ENCODE data around the gene URB1.
A peak's percentile ranks its signal among the peaks of the same experiment; 100 is the strongest.
"Not testable (repeated sequence)": the region's sequence is repeated elsewhere in the genome, so short reads cannot be mapped to it uniquely, and the experiment has no call there.

URB1 gene

DNA sequence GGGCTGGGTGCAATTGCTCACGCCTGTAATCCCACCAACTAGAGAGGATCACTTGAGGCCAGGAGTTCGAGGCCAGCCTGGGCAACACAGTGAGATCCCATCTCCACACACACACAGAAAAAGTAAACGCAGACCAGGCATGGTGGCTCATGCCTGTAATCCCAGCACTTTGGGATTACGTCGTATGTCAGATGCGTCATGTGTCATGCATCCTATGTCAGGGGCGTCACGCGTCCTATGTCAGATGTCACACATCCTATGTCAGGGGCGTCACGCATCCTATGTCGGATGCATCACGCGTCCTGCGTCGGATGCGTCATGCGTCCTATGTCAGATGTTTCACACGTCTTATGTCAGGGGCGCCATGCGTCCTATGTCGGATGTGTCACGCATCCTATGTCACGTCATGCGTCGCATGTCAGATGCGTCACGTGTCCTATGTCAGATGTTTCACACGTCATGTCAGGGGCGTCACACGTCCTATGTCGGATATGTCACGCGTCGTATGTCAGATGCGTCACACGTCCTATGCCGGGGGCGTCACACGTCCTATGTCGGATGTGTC, 92.6 kb downstream of the URB1 start:
- TF ChIP-seq JUND (IDR thresholded peaks at IDR 0.05; ENCODE audit: low read depth) = no peak
- DNase-seq (ENCODE audit: low read depth in 1 of 2, low spot score in 1 of 2) = no peak
- in situ Hi-C loops (cut with HindIII; ENCODE audit: low pct_unique_long_range_greater_than_20kb, low sequenced_read_pairs) = no loop called here

DNA sequence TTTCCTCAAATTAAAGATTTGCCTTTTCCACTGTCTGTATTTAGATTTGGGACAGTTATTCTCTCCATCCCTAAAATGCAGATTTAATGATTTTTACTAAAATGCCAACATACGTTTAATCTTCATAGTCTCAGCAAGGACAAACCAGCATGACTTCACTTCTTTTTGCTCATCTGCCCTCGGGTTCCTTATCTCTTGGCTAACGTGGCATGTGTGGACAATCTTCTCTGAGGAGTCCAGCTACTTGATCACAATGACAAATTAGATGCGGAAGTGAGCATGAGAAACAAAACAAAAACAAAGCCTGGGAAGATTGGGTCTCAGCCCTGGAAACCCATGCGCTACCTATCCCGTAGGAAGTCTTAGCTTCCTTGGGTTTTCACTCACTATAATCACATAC, 93.1 kb downstream of the URB1 start:
- no peak for DNase-seq (ENCODE audit: low read depth in 1 of 2, low spot score in 1 of 2)
- in situ Hi-C loops (cut with HindIII; ENCODE audit: low pct_unique_long_range_greater_than_20kb, low sequenced_read_pairs) = no loop called here
- TF ChIP-seq JUND (IDR thresholded peaks at IDR 0.05; ENCODE audit: low read depth) = no peak

DNA sequence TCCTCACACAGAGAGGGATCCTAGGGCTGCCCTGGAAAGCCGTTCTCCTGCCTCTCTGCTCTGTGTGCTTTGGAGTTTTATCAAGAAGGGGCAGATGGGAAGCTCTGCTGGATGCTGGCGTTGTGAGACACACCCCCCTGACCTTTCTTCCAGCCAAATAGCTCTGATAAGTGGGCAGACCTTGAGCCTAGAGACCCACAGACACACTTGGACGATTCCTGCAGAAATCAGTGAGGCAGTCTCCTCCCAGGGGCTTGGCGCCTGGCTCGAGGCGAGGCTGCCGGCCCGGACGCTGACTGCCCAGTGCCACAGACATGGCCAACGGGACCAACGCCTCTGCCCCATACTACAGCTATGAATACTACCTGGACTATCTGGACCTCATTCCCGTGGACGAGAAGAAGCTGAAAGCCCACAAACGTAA, 94.1 kb downstream of the URB1 start, which contains the start of gene MRAP:
TSS of gene MRAP (plus strand) at position 198 of the 424 bp plus-strand sequence. CDS start at position 315, 117 bp downstream.
- in situ Hi-C loops (cut with HindIII; ENCODE audit: low pct_unique_long_range_greater_than_20kb, low sequenced_read_pairs) = no loop called here
- TF ChIP-seq JUND (IDR thresholded peaks at IDR 0.05; ENCODE audit: low read depth) = no peak
- DNase-seq (ENCODE audit: low read depth in 1 of 2, low spot score in 1 of 2) = no peak

DNA sequence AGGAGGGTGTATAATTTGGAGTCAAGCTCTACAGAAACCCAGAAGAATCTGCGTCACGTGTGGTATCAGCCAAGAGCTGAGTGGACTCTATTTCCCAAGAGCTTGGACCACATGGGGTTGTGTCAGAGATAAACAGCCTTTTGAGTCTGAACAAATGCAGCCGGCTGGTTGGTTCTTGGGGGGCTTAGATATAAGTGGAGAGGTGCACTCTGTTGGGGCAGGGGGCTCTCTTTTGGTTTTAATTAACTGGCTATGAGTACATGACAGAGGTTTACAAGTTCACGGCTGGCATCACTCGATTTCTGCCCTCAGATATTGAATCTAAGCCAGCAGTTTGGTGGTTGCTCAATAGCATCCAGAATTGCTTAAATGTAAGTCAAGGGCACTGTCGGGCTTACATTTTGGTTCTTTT, 94.7 kb downstream of the URB1 start:
- DNase-seq (ENCODE audit: low read depth in 1 of 2, low spot score in 1 of 2) = no peak
- TF ChIP-seq JUND (IDR thresholded peaks at IDR 0.05; ENCODE audit: low read depth) = no peak
- in situ Hi-C loops (cut with HindIII; ENCODE audit: low pct_unique_long_range_greater_than_20kb, low sequenced_read_pairs) = no loop called here

DNA sequence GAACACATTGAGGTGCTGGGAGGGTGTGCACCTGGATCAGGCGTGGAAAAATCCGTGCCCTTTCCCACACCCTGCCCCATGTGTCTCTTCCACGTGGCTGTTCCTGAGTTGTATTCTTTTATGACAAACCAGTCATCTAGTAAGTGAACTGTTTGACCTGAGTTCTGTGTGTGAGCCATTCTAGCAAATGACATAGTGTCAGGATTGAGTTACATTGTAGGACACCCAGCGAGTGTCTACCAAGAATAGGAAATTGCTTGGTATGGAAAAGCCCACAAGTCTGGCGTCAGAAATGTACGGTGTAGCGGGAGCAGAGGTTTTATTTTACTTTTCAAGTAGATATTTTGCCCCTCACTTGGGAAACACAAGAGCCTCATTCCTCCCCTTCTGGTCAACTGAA, 95.4 kb downstream of the URB1 start:
- no peak for TF ChIP-seq JUND (IDR thresholded peaks at IDR 0.05; ENCODE audit: low read depth)
- no peak for DNase-seq (ENCODE audit: low read depth in 1 of 2, low spot score in 1 of 2)
- in situ Hi-C loops (cut with HindIII; ENCODE audit: low pct_unique_long_range_greater_than_20kb, low sequenced_read_pairs) = no loop called here

DNA sequence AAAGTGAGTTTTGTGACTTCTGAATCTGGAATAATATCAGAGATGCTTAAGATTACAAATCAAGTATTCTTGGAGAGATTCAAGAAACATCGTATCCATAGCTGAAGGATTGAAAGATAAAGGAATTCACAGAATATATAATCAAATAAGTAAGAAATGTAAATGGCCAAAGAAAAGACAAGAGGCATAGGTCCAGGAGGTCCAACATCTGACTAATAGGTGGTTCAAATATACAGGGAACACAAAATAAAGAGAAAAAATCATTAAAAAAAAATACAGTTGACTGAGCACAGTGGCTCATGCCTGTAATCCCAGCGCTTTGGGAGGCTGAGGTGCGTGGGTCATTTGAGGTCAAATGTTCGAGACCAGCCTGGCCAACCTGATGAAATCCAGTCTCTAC, 107.3 kb downstream of the URB1 start:
- TF ChIP-seq JUND (IDR thresholded peaks at IDR 0.05; ENCODE audit: low read depth) = no peak
- DNase-seq (ENCODE audit: low read depth in 1 of 2, low spot score in 1 of 2) = no peak
- in situ Hi-C loops (cut with HindIII; ENCODE audit: low pct_unique_long_range_greater_than_20kb, low sequenced_read_pairs) = no loop called here

DNA sequence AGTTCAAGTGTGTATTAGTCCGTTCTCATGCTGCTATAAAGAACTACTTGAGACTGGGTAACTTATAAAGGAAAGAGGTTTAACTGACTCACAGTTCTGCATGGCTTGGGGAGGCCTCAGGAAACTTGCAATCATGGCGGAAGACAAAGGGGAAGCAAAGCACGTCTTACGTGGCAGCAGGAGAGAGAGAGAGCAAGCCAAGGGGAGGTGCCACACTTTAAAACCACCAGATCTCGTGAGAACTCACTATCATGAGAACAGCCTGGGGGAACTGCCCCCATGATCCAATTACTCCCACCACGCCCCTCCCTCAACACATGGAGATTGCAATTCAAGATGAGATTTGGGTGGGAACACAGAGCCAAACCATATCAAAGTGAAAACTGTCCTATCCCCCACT, 109.8 kb downstream of the URB1 start:
- no peak for TF ChIP-seq JUND (IDR thresholded peaks at IDR 0.05; ENCODE audit: low read depth)
- in situ Hi-C loops (cut with HindIII; ENCODE audit: low pct_unique_long_range_greater_than_20kb, low sequenced_read_pairs) = no loop called here
- DNase-seq (ENCODE audit: low read depth in 1 of 2, low spot score in 1 of 2) = no peak

DNA sequence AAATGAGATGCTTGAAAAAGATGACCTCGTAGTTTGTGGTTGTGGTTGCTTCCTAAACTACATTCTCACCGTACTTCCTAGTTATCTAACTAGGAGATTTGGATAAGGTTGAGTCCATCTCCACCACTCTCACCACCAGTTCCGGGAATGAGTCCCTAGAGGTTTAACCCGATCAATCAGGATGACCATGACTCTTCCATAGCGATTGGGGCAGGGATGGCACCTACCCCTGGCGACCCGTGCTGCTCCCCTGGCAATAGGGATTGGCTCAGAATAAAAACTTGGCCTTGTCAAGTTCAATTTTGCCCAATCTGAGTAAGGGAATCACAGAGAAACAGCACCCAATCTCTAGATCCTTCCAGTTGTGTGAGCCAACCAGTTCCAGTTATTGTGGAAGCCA, 111.3 kb downstream of the URB1 start:
- in situ Hi-C loops (cut with HindIII; ENCODE audit: low pct_unique_long_range_greater_than_20kb, low sequenced_read_pairs) = no loop called here
- DNase-seq (ENCODE audit: low read depth in 1 of 2, low spot score in 1 of 2) = no peak
- no peak for TF ChIP-seq JUND (IDR thresholded peaks at IDR 0.05; ENCODE audit: low read depth)

DNA sequence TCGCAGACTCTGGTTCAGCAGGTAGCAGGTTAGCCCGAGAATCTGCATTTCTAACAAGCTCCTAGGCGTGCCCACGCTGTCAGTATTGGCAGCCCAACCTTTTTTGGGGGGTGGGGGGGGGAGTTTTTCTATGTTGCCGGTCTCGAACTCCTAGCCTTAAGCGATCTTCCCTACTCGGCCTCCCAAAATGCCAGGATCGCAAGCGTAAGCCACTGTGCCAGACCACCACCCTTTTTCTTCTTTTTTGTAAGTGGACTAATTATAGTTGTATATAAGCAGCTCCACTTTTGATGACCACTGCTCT, 113.5 kb downstream of the URB1 start:
- TF ChIP-seq JUND (IDR thresholded peaks at IDR 0.05; ENCODE audit: low read depth) = no peak
- no peak for DNase-seq (ENCODE audit: low read depth in 1 of 2, low spot score in 1 of 2)

DNA sequence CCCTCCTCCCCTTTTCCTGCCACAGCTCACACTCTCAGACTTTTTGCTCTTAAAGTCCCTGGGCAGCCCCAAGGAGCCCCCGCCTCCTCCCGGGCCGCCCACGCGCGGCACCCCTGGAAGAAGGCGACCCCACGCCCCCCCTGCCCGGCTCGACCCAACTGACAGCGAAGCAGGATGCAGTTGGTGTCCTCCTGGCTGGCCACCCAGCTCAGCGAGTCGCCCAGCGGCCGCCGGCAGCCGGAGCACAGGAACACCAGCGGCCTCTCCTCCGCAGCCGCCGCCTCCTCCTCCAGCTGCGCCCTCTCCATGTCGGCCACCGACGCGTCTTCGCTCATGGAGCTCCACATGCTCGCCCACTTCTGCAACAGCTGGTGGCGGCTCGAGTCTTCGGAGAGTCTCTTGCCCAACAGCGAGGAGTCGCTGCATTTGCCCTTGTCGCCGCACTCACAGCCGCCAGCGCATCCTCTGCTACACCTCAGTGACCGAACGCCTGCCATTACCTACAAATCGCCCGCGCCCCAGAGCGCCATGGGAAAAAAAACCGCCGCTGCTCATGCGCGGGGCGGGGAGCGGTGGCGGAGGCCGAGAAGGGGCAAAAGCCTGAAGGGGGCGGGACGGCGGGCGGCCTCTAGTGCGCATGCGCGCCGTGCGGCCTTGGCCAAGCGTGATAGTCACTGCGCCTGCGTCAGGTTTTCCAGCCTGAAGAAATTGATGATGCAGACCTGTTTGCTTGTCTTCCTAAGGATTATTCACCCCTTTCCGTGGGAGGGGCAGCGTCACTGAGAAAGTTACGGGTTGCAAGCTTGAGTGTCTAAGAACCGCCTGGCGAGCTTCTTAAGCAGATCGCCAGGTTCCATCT, 114.1 kb downstream of the URB1 start, which contains the start of gene MIS18A:
TSS of gene MIS18A (minus strand) at position 532 of the 859 bp plus-strand sequence. CDS start at position 497, 35 bp downstream.
- in situ Hi-C loops (cut with HindIII; ENCODE audit: low pct_unique_long_range_greater_than_20kb, low sequenced_read_pairs) = no loop called here
- peak; percentile 88 to 96 for DNase-seq (ENCODE audit: low read depth in 1 of 2, low spot score in 1 of 2)
- TF ChIP-seq JUND (IDR thresholded peaks at IDR 0.05; ENCODE audit: low read depth) = no peak

More for the DNA sequence above, 113.5 kb downstream of the URB1 start:
- in situ Hi-C loops (cut with HindIII; ENCODE audit: low pct_unique_long_range_greater_than_20kb, low sequenced_read_pairs) = no loop called here

DNA sequence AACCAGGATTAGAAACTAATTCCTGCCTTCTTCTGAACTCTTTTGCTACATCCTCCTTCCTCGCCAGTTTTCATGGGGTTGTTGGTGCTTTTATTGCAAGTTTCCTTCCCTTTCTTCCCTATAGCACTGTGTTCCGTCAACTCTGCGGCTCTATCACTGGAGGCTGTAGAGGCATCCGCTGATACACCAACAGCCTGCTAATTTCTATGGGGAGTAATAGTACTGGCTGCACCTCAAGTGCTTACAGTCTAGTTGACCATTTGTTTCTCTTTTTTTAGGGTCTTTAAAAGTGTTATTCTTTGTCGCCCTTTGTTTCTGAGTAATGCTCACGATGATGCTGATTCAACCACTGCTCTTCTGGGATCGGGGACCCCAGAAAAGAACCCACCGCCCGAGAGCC, 114.7 kb downstream of the URB1 start:
- no peak for TF ChIP-seq JUND (IDR thresholded peaks at IDR 0.05; ENCODE audit: low read depth)
- DNase-seq (ENCODE audit: low read depth in 1 of 2, low spot score in 1 of 2) = no peak
- in situ Hi-C loops (cut with HindIII; ENCODE audit: low pct_unique_long_range_greater_than_20kb, low sequenced_read_pairs) = no loop called here

DNA sequence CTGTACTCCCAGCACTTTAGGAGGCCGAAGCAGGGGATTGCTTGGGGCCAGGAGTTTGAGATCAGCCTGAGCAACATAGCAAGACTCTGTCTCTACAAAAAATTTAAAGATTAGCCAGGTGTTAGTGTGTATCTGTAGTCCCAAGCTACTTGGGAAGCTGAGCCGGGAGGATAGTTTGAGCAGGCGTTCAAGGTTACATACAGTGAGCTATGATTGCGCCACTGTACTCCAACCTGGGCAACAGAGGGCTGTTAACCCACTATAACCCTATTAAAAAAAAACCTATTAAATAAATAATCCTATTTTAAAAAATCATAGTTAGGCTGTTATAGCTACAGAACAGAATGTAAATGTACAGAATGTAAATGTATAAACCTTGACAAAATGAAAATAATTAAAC, 116.1 kb downstream of the URB1 start:
- DNase-seq (ENCODE audit: low read depth in 1 of 2, low spot score in 1 of 2) = no peak
- in situ Hi-C loops (cut with HindIII; ENCODE audit: low pct_unique_long_range_greater_than_20kb, low sequenced_read_pairs) = no loop called here
- no peak for TF ChIP-seq JUND (IDR thresholded peaks at IDR 0.05; ENCODE audit: low read depth)

DNA sequence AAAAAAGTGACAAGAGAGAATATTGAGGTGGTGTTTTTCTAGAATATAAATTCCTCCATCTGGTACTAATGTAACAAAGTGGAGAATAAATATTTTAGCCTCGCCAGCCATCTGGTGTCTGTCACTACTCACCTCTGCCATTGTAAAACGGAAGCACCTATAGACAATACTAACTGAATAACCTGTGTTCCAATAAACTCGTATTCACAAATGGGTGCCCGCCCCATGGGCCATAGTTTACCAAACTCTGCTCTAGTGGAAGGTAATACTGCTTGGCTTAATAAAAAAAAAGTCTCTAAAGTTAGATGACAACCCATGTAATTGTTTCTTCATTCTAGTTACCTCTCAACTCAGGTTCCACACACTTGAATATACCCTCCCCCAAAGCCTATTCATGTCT, 122.1 kb downstream of the URB1 start:
- DNase-seq (ENCODE audit: low read depth in 1 of 2, low spot score in 1 of 2) = no peak
- in situ Hi-C loops (cut with HindIII; ENCODE audit: low pct_unique_long_range_greater_than_20kb, low sequenced_read_pairs) = no loop called here
- no peak for TF ChIP-seq JUND (IDR thresholded peaks at IDR 0.05; ENCODE audit: low read depth)

DNA sequence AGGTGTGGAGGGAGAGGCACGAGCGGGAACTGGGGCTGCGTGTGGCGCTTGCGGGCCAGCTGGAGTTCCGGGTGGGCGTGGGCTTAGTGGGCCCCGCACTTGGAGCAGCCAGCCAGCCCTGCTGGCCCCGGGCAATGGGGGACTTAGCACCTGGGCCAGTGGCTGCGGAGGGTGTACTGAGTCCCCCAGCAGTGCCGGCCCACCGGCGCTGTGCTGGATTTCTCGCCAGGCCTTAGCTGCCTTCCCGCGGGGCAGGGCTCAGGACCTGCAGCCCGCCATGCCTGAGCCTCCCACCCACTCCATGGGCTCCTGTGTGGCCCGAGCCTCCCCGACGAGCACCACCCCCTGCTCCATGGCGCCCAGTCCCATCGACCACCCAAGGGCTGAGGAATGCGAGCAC, 127.5 kb downstream of the URB1 start:
- in situ Hi-C loops (cut with HindIII; ENCODE audit: low pct_unique_long_range_greater_than_20kb, low sequenced_read_pairs); DNase-seq (ENCODE audit: low read depth in 1 of 2, low spot score in 1 of 2): not testable (repeated sequence)

Measured in T47D (cell line).